ENCODE measurements around the gene DNAJC16.
A peak's percentile ranks its signal among the peaks of the same experiment; 100 is the strongest.

Gene DNAJC16

DNA sequence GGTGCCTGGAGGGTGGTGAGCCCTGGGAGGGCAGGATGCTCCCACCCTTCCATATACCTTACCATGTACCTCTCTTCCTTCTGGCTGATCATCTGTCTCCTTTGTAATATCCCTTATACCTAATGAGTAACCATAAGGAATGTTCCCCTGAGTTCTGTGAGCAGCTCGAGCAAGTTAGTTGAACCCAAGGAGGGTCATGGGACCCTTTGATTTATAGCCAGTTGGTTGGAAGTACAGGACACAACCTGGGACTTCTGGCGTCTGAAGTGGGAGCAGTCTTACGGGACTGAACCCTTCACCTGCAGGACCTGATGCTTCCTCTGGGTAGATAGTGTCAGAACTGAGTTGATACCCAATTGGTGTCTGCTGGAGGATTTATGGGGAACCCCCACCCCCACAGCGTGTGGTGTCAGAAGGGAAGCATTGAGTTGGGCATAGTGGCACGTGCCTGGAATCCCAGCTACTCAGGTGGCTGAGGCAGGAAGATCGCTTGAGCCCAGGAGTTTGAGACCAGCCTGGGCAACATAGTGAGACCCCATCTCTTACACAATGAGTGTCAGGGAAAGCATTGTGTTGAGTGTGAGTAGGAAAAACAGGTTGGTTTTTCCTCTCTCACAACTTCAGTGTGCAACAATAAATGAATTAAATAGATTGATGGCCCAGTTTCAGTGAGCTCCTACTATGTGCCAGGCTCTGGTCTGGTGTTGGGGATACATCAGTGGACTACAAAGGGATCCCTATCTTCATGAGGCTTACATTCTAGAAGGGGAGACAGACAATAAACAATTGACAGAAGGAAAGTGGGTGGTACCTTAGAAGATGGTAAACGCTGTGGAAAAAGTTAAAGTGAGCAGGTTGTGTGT lies 16.0 kb downstream of the DNAJC16 start:
- DNase-seq = no peak

DNA sequence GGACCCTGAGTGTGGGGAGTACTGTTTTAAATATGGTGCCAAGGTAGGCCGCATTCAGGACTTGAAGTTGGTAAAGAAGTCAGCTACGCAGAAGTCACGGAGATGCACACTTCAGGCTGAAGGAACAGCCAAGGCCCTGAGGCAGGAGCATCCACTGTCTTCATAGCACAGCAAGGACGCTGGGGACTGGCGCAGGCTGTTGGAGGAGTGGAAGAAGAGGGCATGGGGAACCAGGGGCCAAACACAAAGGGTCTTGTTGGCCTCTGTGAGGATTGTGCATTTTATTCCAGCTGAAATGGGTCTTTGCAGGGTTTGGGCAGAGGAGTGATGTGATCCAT lies 16.6 kb downstream of the DNAJC16 start:
- no peak for DNase-seq

- peak; percentile 85 for DNase-seq
Measured at GRCh38 chr1:15543589-15544568, 17.2 kb downstream of the DNAJC16 start.

DNA sequence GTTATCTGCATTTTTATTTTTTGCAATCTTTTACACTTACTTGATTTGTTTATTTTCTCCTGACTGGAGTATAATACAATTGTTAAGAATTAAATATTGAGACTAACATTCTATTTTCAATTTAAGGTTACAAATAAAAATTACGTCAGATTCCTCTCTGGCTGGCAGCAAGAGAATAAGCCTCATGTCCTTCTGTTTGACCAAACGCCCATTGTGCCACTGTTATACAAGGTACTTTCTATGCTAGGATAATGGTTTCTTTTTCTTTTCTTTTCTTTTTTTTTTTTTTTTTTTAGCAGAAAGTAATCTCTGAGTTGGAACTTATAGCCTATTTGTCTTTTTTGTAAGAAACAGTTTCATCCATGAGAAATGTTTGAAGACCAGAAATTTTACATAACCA lies 20.0 kb downstream of the DNAJC16 start:
- DNase-seq = no peak

DNA sequence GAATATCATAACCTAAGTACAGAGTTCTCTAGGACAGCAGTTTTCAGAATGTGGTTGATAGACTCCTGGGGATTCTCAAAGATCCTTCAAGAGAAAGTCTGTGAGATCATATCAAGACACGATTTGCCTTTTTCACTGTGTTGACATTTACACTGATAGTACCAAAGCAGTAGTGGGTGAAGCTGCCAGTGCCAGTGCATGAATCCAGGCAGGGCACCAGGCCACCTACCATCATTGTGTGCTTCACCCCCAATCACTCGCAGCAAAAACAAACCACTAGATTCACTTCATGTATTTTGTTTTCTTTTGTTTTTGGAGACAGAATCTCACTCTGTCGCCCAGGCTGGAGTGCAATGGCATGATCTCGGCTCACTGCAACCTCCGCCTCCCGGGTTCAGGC lies 23.9 kb downstream of the DNAJC16 start:
- DNase-seq = no peak

GRCh38 chr1:15557008-15557407 lies 30.4 kb downstream of the DNAJC16 start:
- DNase-seq = no peak

- DNase-seq = no peak
Measured at GRCh38 chr1:15557594-15557993, 30.9 kb downstream of the DNAJC16 start.

DNA sequence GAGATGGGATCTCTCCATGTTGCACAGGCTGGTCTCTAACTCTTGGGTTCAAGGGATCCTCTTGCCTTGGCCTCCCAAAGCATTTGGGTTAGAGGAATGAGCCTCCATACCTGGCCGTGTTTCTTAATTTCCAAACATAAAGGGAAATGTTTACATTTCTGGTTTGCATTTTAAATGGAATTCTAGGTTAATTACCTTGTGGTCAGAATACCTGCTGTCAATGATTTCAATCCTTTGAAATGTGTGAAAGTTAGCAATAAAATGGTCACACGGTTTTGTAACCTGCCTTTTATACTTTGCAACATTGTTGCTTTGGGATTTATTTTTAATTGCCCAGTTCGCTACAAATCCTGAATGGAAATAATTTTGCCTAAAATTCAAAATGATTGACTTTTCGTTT lies 31.9 kb downstream of the DNAJC16 start:
- no peak for DNase-seq

- no peak for DNase-seq
Measured at GRCh38 chr1:15559189-15559810, 32.7 kb downstream of the DNAJC16 start.

DNA sequence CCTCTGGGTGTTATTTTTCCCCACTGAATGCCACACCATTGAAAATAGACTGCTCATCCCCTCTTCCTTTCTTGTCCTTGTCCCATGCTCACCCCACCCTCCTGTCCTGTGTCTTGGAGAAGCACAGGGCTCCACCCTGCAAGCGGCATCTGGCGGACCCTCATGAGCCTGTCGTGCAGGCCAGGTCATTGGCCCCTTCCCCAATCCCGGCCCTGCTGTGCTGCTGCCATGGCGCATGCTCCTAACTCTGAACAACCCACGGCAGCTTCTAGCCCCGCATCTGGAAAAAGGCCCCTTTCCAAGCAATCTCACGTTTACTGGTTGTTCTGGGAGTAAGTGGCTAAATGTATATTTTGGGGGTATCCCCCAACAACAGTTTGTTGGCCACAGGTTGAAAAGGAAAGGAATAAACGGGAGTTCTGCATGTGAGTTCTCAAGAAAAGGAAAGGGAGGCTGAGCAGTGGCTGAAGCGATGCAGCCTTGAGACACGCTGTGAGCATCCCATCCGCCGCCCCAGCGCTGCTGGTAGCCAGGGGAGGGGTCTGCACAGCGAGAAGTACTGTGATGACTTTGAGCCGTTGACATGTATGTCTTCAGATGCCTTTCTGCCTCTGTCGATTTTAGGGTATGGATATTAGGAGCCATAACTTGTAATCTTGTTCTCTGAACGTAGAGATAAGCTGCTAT lies 41.9 kb downstream of the DNAJC16 start:
- no peak for DNase-seq

DNA sequence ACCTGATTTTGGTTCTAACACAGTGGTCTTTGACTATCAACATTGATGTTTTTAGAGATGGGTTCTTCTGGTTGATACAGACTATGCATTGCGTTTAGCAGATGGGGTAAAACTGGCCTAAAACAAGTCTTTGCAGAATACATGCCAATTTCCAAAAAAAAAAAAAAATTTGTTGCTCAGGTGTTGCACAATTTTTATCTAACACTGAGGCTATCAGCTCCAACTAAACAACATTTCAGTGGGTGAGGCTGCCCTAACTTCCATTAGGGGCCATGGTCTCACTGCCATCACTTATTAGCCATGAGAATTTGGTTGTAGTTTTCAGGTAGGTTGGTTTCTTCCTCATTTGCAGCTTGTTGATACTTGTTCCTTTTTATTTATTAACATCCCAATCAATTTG lies 44.2 kb downstream of the DNAJC16 start:
- no peak for DNase-seq

DNA sequence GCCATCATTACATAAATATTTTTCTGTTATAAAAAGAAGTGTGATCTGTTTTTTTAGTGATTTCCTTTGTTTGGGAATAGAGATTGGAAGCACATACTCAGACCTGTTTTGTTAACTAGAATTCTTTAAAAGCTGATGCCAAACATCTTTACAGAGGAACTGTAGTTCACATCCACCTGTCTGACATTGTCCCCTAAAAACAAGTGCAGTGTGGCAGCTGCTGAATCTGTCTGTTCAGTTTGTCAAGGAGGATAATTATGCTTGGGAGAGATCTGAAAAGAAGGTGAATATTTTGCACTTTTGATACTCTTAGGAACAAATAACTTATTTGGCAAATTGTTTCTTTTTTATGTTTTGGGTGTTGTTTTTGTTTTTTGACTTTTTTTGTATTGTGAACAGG lies 44.6 kb downstream of the DNAJC16 start:
- no peak for DNase-seq

DNA sequence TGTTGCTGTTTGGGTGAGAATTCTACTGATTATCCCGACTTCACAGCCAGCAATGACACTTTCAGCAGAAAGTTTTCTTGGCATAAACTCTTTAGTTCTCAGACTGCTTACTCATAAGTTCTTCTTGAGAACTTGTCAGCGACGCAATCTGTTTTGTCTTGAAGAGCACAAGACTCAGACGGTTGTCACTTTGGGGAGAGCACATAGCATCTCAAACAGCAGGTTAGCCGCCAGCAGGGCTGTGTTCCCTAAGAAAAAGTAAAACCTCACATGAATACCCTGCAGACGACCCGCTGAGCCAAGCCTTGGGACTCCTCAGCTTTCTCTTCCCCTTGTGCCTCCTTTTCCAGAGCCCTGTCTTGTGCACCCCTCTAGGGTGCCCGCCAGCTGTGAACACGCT lies 46.8 kb downstream of the DNAJC16 start:
- no peak for DNase-seq

DNA sequence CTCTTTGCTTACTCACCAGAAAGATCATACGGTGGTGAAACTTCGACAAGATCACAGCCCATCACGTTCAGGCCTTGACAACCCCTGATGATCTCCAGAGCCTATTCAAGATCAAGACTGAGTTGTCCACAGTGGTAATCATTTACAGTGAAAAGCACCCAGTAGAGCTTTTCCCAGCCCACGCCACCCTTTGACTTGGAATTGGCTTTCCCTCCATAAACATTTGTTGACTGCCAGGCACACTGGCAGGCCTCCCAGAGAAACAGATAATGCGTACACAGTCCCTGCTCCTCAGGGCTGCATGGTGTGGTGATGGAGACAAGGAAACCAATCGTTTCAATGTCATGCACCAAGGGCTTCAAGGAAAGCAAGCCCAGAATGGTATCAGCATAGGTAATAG lies 48.1 kb downstream of the DNAJC16 start:
- DNase-seq = no peak

DNA sequence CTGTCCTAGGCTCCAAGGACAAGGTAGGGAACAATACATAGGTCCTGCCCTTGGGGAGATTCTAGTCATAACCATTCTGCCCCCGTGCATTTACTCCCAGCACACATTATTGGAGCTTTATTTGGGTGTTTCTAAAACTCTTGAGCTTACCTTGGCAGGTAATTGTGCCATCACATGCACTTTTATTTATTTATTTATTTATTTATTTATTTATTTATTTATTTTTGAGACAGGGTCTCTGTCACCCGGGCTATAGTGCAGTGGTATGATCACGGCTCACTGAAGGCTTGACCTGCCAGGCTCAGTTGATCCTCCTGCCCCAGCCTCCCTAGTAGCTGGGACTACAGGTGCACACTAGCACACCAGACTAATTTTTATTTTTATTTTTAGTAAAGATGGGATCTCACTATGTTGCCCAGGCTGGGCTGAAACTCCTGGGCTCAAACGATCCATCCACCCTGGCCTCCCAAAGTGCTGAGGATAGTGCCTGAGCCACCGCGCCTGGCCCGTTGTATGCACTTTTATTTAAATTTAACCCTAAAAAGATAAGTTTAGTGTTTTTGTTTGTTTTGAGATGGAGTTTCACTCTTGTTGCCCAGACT lies 49.0 kb downstream of the DNAJC16 start:
- no peak for DNase-seq

GRCh38 chr1:15577691-15578090 lies 51.0 kb downstream of the DNAJC16 start:
- no peak for DNase-seq

- DNase-seq = no peak
Measured at GRCh38 chr1:15578921-15579682, 52.5 kb downstream of the DNAJC16 start.

GRCh38 chr1:15579683-15580047 lies 53.0 kb downstream of the DNAJC16 start:
- DNase-seq = no peak

- DNase-seq = no peak
Measured at GRCh38 chr1:15583016-15583706, 56.5 kb downstream of the DNAJC16 start.

GRCh38 chr1:15584489-15585363 lies 58.1 kb downstream of the DNAJC16 start, which contains the start of gene AGMAT:
Gene AGMAT, minus strand, starts transcription at chr1:15585051. Its CDS starts 84 bp downstream, at chr1:15584967.
- peak; percentile 72 for DNase-seq
